Measurements from ENCODE around the gene PITPNC1.
"Not testable (repeated sequence)": the region's sequence is repeated elsewhere in the genome, so short reads cannot be mapped to it uniquely, and the experiment has no call there.

Gene PITPNC1

DNA sequence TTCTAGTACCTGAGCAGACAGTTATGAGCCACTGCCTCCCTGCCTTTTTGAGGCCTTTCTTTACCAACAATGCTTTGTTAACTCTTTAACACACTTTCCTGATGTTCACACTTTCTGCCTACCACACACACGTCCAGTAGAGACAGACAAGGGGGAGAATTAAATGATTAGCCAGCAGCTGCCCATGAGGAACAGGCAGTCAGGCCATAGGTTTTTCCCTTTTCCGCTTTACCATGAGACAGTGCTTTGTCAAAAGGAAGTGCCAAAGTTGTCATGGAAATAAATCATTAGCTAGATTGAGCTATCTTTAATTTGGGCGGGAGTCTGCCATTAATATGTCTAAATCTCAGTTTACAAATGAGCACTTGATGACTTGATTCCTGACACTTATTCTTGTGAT, 102.1 kb downstream of the PITPNC1 start:
- intact Hi-C loops (cut with DNase I; ENCODE audit: low total_unique reads): no loop called here
- TF ChIP-seq, protein P1, sequence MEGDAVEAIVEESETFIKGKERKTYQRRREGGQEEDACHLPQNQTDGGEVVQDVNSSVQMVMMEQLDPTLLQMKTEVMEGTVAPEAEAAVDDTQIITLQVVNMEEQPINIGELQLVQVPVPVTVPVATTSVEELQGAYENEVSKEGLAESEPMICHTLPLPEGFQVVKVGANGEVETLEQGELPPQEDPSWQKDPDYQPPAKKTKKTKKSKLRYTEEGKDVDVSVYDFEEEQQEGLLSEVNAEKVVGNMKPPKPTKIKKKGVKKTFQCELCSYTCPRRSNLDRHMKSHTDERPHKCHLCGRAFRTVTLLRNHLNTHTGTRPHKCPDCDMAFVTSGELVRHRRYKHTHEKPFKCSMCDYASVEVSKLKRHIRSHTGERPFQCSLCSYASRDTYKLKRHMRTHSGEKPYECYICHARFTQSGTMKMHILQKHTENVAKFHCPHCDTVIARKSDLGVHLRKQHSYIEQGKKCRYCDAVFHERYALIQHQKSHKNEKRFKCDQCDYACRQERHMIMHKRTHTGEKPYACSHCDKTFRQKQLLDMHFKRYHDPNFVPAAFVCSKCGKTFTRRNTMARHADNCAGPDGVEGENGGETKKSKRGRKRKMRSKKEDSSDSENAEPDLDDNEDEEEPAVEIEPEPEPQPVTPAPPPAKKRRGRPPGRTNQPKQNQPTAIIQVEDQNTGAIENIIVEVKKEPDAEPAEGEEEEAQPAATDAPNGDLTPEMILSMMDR (IDR thresholded peaks at IDR 0.05): no peak
- H3K4me3 ChIP-seq: no peak overlapping the region
- H3K27me3 ChIP-seq: no peaks in the 10 kb centered on the region
- H3K36me3 ChIP-seq: no peaks in the 10 kb centered on the region
- H3K27ac ChIP-seq: no peak overlapping the region
- DNase-seq: no peak
- H3K4me1 ChIP-seq: peaks cover 0 to 13% (median 3%) of the 10 kb centered on the region in 4 donors
- H3K9me3 ChIP-seq: no peaks in the 10 kb centered on the region

DNA sequence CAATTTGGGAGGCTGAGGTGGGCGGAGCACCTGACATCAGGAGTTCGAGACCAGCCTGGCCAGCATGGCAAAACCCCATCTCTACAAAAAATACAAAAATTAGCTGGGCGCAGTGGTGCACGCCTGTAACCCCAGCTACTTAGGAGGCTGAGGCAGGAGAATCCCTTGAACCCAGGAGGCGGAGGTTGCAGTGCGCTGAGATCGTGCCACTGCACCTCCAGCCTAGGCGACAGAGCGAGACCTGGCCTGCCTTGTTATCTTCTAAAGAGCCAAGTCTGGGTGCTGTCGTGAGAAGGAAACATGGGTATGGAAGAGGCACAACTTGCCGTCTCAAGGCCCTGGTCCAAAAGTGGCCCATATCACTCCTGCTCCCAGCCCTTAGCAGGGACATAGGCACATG, 103.9 kb downstream of the PITPNC1 start:
- H3K36me3 ChIP-seq; H3K9me3 ChIP-seq; H3K27me3 ChIP-seq; H3K4me1 ChIP-seq; DNase-seq; H3K27ac ChIP-seq; H3K4me3 ChIP-seq; intact Hi-C loops (cut with DNase I; ENCODE audit: low total_unique reads): not testable (repeated sequence)

DNA sequence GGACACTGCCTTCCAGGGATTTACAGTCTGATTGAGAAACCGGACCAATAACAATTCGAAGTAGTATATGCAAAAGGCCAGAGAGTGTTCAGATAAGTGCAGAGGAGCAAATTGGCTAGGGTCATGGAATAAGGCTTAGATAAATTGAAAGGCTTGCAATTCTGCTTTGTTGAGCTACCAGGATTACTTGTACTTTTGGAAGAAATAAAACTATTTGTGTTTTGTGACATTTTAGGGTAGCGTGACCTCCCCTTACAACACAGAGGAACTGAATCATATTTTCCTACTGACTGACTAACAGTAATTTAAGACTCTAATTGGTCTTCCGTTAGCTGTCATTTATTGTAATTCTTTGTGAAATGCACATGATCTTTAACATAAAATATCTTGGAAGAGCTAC, 104.7 kb downstream of the PITPNC1 start:
- H3K36me3 ChIP-seq: no peaks in the 10 kb centered on the region
- H3K9me3 ChIP-seq: no peaks in the 10 kb centered on the region
- H3K27me3 ChIP-seq: no peaks in the 10 kb centered on the region
- TF ChIP-seq, protein P1 (IDR thresholded peaks at IDR 0.05): no peak
- H3K4me3 ChIP-seq: no peak overlapping the region
- intact Hi-C loops (cut with DNase I; ENCODE audit: low total_unique reads): no loop called here
- H3K27ac ChIP-seq: no peak overlapping the region
- DNase-seq: no peak
- no peaks in the 10 kb centered on the region for H3K4me1 ChIP-seq

DNA sequence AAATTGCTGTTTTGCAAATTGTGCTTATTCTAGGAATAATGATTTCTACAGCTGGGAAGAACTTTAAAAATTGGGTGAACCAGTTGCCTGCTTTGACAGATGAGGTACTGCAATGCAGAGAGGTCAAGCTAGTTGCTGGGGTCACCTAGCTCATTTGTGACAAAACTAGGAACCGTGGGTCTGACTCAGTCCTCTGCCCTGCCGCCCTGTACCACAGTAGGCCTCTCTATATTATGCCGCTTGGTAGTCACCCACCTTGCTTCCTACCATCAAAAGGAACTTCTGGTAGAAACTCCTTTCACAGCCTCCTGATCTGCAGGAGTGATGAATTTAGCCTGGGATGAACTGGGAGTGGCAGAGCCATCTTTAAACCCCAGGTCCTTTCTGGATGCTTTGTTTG, 105.7 kb downstream of the PITPNC1 start:
- no peaks in the 10 kb centered on the region for H3K27me3 ChIP-seq
- no peak for DNase-seq
- H3K4me3 ChIP-seq: no peak overlapping the region
- TF ChIP-seq, protein P1 (IDR thresholded peaks at IDR 0.05): no peak
- H3K9me3 ChIP-seq: no peaks in the 10 kb centered on the region
- intact Hi-C loops (cut with DNase I; ENCODE audit: low total_unique reads): no loop called here
- no peaks in the 10 kb centered on the region for H3K36me3 ChIP-seq
- no peaks in the 10 kb centered on the region for H3K4me1 ChIP-seq
- no peak overlapping the region for H3K27ac ChIP-seq

DNA sequence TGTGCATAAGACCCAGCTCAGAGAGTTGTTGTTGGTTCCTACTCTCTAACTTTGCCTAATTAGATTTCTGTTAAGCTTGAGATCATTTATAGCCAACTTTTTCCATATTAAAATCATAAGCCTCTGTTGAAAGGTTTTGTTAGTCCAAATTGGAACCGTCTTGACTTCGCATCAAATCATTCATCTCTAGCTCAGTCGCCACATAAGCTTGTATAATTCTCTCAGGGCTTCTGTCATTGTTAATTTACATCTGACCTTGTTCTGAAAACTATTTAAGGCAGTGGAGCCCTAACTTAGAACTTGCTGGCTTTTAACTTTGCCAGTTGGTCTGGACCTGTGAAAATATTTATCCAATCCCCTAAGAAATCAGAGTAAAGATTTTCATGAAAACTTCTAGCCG, 107.2 kb downstream of the PITPNC1 start:
- intact Hi-C loops (cut with DNase I; ENCODE audit: low total_unique reads): no loop called here
- DNase-seq: no peak

DNA sequence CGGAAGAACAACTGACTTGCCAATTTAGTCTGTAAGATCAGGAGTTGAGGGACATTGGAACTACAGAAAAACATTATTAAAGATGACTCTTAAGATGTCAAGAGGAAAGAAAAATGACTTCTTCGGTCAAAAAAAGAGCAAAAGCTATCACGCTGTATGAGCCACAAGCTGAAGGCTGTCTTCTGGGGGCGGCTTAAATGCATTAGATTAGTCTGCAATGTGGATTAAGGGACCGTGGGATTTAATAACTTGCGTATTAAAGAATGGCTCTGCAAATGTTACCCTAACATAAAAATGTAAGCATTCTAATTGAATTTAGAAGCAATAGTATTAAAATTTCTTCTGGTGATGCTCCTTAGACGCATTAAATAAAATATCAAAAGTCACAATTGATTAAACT, 108.6 kb downstream of the PITPNC1 start:
- intact Hi-C loops (cut with DNase I; ENCODE audit: low total_unique reads): no loop called here
- no peaks in the 10 kb centered on the region for H3K36me3 ChIP-seq
- no peak overlapping the region for H3K4me3 ChIP-seq
- no peak for DNase-seq
- TF ChIP-seq, protein P1 (IDR thresholded peaks at IDR 0.05): no peak
- no peak overlapping the region for H3K27ac ChIP-seq
- H3K27me3 ChIP-seq: no peaks in the 10 kb centered on the region
- H3K4me1 ChIP-seq: peaks cover 0 to 13% (median 4%) of the 10 kb centered on the region in 4 donors
- no peaks in the 10 kb centered on the region for H3K9me3 ChIP-seq

More for the DNA sequence above, 107.2 kb downstream of the PITPNC1 start:
- no peaks in the 10 kb centered on the region for H3K9me3 ChIP-seq
- no peak overlapping the region for H3K4me3 ChIP-seq
- no peaks in the 10 kb centered on the region for H3K27me3 ChIP-seq
- TF ChIP-seq, protein P1 (IDR thresholded peaks at IDR 0.05): no peak
- no peak overlapping the region for H3K27ac ChIP-seq
- peaks cover 0 to 5% (median 0%) of the 10 kb centered on the region in 4 donors for H3K4me1 ChIP-seq
- no peaks in the 10 kb centered on the region for H3K36me3 ChIP-seq
